ENCODE measurements around the gene ADCY6. TPM values are rescaled to one million over a fixed set of nuclear protein-coding genes. Genes with fewer than 3 reads are reported as not detected.

ADCY6 gene
- total RNA-seq, 1 donor, result 30.8 TPM

- Histone ChIP-seq H3K36me3 (ENCODE audit: insufficient read depth, low read length) (peaks cover 30% of the 10 kb centered on the region), H3K9me3 (ENCODE audit: low read depth, low read length) (no peaks in the 10 kb centered on the region), H3K4me3 (ENCODE audit: insufficient read depth, low read length) (peak overlapping the region; percentile 8), H3K27ac (ENCODE audit: low read depth, low read length) (peak overlapping the region; percentile 89), H4K20me1 (ENCODE audit: insufficient read depth, low read length) (peaks cover 31% of the 10 kb centered on the region), H2AFZ (ENCODE audit: low read length) (no peak overlapping the region), H3K27me3 (ENCODE audit: insufficient read depth, low read length) (no peaks in the 10 kb centered on the region), H3K79me2 (ENCODE audit: insufficient read depth, low read length) (peaks cover 51% of the 10 kb centered on the region), H3K4me2 (ENCODE audit: insufficient read depth, low read length) (peak overlapping the region; percentile 64), H3K4me1 (ENCODE audit: insufficient read depth, low read length) (peaks cover 18% of the 10 kb centered on the region)
- peak; percentile 98 for DNase-seq (ENCODE audit: insufficient read length, low spot score, missing footprints)
- no peak for TF ChIP-seq CTCF (IDR thresholded peaks at IDR 0.05; ENCODE audit: extremely low read depth, low read depth, low read length)
Observed at GRCh38 chr12:48779869-48780268, 9.0 kb downstream of the ADCY6 start.

- Histone ChIP-seq H3K9me3 (ENCODE audit: low read depth, low read length) (no peaks in the 10 kb centered on the region), H3K4me3 (ENCODE audit: insufficient read depth, low read length) (no peak overlapping the region), H3K4me2 (ENCODE audit: insufficient read depth, low read length) (no peak overlapping the region), H3K27me3 (ENCODE audit: insufficient read depth, low read length) (no peaks in the 10 kb centered on the region), H3K4me1 (ENCODE audit: insufficient read depth, low read length) (peaks cover 18% of the 10 kb centered on the region), H4K20me1 (ENCODE audit: insufficient read depth, low read length) (peaks cover 30% of the 10 kb centered on the region), H2AFZ (ENCODE audit: low read length) (no peak overlapping the region), H3K79me2 (ENCODE audit: insufficient read depth, low read length) (peaks cover 38% of the 10 kb centered on the region), H3K27ac (ENCODE audit: low read depth, low read length) (no peak overlapping the region), H3K36me3 (ENCODE audit: insufficient read depth, low read length) (peaks cover 50% of the 10 kb centered on the region)
- TF ChIP-seq CTCF (IDR thresholded peaks at IDR 0.05; ENCODE audit: extremely low read depth, low read depth, low read length), result no peak
- peak; percentile 85 for DNase-seq (ENCODE audit: insufficient read length, low spot score, missing footprints)
Observed at GRCh38 chr12:48777501-48778400, 11.1 kb downstream of the ADCY6 start.

GRCh38 chr12:48776956-48777355, 11.9 kb downstream of the ADCY6 start:
- Histone ChIP-seq H3K9me3 (ENCODE audit: low read depth, low read length) (no peaks in the 10 kb centered on the region), H3K79me2 (ENCODE audit: insufficient read depth, low read length) (peaks cover 32% of the 10 kb centered on the region), H3K36me3 (ENCODE audit: insufficient read depth, low read length) (peaks cover 56% of the 10 kb centered on the region), H3K4me3 (ENCODE audit: insufficient read depth, low read length) (no peak overlapping the region), H3K4me2 (ENCODE audit: insufficient read depth, low read length) (no peak overlapping the region), H3K4me1 (ENCODE audit: insufficient read depth, low read length) (peaks cover 18% of the 10 kb centered on the region), H3K27ac (ENCODE audit: low read depth, low read length) (no peak overlapping the region), H4K20me1 (ENCODE audit: insufficient read depth, low read length) (peaks cover 30% of the 10 kb centered on the region), H2AFZ (ENCODE audit: low read length) (no peak overlapping the region), H3K27me3 (ENCODE audit: insufficient read depth, low read length) (no peaks in the 10 kb centered on the region)
- DNase-seq (ENCODE audit: insufficient read length, low spot score, missing footprints), result no peak
- no peak for TF ChIP-seq CTCF (IDR thresholded peaks at IDR 0.05; ENCODE audit: extremely low read depth, low read depth, low read length)

GRCh38 chr12:48775991-48776649, 12.8 kb downstream of the ADCY6 start:
- peaks cover 60% of the 10 kb centered on the region for H3K36me3 ChIP-seq (ENCODE audit: insufficient read depth, low read length)
- H3K27me3 ChIP-seq (ENCODE audit: insufficient read depth, low read length), result no peaks in the 10 kb centered on the region
- H3K4me1 ChIP-seq (ENCODE audit: insufficient read depth, low read length), result peaks cover 18% of the 10 kb centered on the region
- H2AFZ ChIP-seq (ENCODE audit: low read length), result no peak overlapping the region
- no peak overlapping the region for H3K4me3 ChIP-seq (ENCODE audit: insufficient read depth, low read length)
- H3K79me2 ChIP-seq (ENCODE audit: insufficient read depth, low read length), result peaks cover 23% of the 10 kb centered on the region
- H3K27ac ChIP-seq (ENCODE audit: low read depth, low read length), result no peak overlapping the region
- TF ChIP-seq CTCF (IDR thresholded peaks at IDR 0.05; ENCODE audit: extremely low read depth, low read depth, low read length), result no peak
- H3K9me3 ChIP-seq (ENCODE audit: low read depth, low read length), result no peaks in the 10 kb centered on the region
- peaks cover 32% of the 10 kb centered on the region for H4K20me1 ChIP-seq (ENCODE audit: insufficient read depth, low read length)
- DNase-seq (ENCODE audit: insufficient read length, low spot score, missing footprints), result peak; percentile 45
- no peak overlapping the region for H3K4me2 ChIP-seq (ENCODE audit: insufficient read depth, low read length)

Measured in osteoblast (primary cell).